ENCODE data around the gene DTD1.

Gene DTD1

DNA sequence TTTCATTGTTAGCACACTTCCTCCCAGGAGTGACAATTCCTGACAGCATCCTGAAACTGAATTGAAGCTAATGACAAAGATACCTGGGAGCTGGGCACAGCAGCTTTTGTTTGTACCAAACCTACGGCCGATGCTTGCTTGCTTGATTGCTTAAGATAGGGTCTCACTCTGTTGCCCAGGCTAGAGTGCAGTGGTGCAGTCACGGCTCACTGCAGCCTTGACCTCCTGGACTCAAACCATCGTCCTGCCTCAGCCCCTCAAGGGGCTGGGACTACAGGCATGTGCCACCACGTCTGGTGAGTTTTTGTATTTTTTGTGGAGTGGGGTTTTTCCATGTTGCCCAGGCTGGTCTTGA lies 141.0 kb downstream of the DTD1 start:
- Histone ChIP-seq H3K27ac (ENCODE audit: low read depth, low read length) (no peak overlapping the region), H3K4me3 (ENCODE audit: low read length) (no peak overlapping the region), H2BK5ac (ENCODE audit: low read length) (no peak overlapping the region), H3K23ac (ENCODE audit: low read length) (no peak overlapping the region), H3K18ac (ENCODE audit: low read length) (no peak overlapping the region), H3K4me1 (ENCODE audit: control insufficient read depth, low read depth, low read length) (no peaks in the 10 kb centered on the region), H3K27me3 (ENCODE audit: insufficient read depth, low read length, poor library complexity) (no peaks in the 10 kb centered on the region), H3K4ac (ENCODE audit: low read depth, low read length) (no peak overlapping the region), H2BK120ac (ENCODE audit: low read depth, low read length) (no peak overlapping the region), H2BK15ac (replicated peaks; ENCODE audit: low read depth) (no peak overlapping the region), H3K56ac (ENCODE audit: low read length) (no peak overlapping the region), H3K9ac (ENCODE audit: low read length) (no peak overlapping the region), H3K36me3 (ENCODE audit: control insufficient read depth, insufficient read depth, low read length) (no peaks in the 10 kb centered on the region), H2AK5ac (ENCODE audit: low read length) (no peak overlapping the region), H4K8ac (ENCODE audit: low read depth, low read length) (no peak overlapping the region), H3K79me1 (ENCODE audit: low read length) (no peaks in the 10 kb centered on the region), H3K79me2 (ENCODE audit: control insufficient read depth, insufficient read depth, low read length) (no peaks in the 10 kb centered on the region), H4K5ac (ENCODE audit: low read length) (no peak overlapping the region), H3K4me2 (ENCODE audit: low read length) (no peak overlapping the region)
- WGBS (ENCODE audit: extremely low coverage, insufficient coverage, low lambda C conversion rate), result no CpG with 5 or more reads among the region's 5 CpGs
- DNase-seq, result no peak

DNA sequence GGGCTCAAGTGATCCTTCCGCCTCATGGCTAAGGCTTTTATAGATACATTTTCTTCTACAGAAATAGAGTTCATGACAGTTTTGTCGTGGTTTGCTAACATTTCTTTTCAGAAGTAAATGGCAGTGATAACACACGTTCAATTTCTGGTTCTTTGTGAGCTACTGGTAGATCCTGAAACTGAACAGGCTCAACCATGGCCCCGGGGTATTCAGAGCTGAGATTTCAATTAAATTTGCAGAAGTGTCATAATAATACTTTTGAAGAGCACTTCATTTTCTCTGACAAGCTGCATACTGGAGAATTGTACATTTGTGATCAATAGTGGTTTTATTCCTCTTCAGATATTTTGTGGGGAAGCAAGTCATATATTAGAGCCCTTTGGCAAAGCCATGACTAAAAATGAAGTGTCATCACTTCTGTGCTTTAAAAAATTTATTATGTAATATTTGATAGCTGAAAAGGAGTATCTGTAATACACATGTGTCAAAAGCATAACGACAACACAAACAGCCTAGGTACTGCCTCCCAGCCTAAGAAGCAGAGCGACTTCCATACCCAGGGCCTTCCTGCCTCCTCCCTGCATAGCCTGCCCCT lies 141.5 kb downstream of the DTD1 start:
- no peaks in the 10 kb centered on the region for H3K79me1 ChIP-seq (ENCODE audit: low read length)
- DNase-seq, result no peak
- no peak overlapping the region for H2BK120ac ChIP-seq (ENCODE audit: low read depth, low read length)
- no peaks in the 10 kb centered on the region for H3K27me3 ChIP-seq (ENCODE audit: insufficient read depth, low read length, poor library complexity)
- H2AK5ac ChIP-seq (ENCODE audit: low read length), result no peak overlapping the region
- no CpG with 5 or more reads among the region's 6 CpGs for WGBS (ENCODE audit: extremely low coverage, insufficient coverage, low lambda C conversion rate)
- H3K4ac ChIP-seq (ENCODE audit: low read depth, low read length), result no peak overlapping the region
- H3K18ac ChIP-seq (ENCODE audit: low read length), result no peak overlapping the region
- H3K23ac ChIP-seq (ENCODE audit: low read length), result no peak overlapping the region
- H3K4me3 ChIP-seq (ENCODE audit: low read length), result no peak overlapping the region
- H3K4me1 ChIP-seq (ENCODE audit: control insufficient read depth, low read depth, low read length), result no peaks in the 10 kb centered on the region
- no peak overlapping the region for H4K5ac ChIP-seq (ENCODE audit: low read length)
- H2BK15ac ChIP-seq (replicated peaks; ENCODE audit: low read depth), result no peak overlapping the region
- no peak overlapping the region for H3K56ac ChIP-seq (ENCODE audit: low read length)
- no peak overlapping the region for H2BK5ac ChIP-seq (ENCODE audit: low read length)
- no peak overlapping the region for H4K8ac ChIP-seq (ENCODE audit: low read depth, low read length)
- no peaks in the 10 kb centered on the region for H3K36me3 ChIP-seq (ENCODE audit: control insufficient read depth, insufficient read depth, low read length)
- no peak overlapping the region for H3K9ac ChIP-seq (ENCODE audit: low read length)
- no peak overlapping the region for H3K27ac ChIP-seq (ENCODE audit: low read depth, low read length)
- no peaks in the 10 kb centered on the region for H3K79me2 ChIP-seq (ENCODE audit: control insufficient read depth, insufficient read depth, low read length)
- H3K4me2 ChIP-seq (ENCODE audit: low read length), result no peak overlapping the region

DNA sequence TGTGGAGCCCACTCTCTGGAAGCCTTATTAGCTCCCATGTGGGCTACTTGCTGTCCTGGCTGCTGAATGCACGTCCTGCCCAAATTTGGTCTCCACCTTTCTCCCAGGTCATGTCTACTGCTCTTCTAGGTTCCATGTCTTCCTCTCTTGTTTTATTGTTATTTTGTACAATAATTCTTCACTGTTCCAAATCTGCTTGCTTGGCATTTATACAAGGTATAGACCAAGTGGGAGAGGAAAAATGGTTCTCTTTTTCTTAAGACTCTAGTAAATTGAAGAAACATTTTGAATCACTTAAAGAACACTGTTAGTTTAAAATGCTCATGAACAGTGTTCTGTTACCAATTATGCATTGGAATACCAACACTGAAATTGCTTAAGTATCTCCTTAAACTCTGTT lies 144.1 kb downstream of the DTD1 start:
- no peaks in the 10 kb centered on the region for H3K79me1 ChIP-seq (ENCODE audit: low read length)
- H2BK120ac ChIP-seq (ENCODE audit: low read depth, low read length), result no peak overlapping the region
- no peak overlapping the region for H4K5ac ChIP-seq (ENCODE audit: low read length)
- DNase-seq, result no peak
- no peaks in the 10 kb centered on the region for H3K36me3 ChIP-seq (ENCODE audit: control insufficient read depth, insufficient read depth, low read length)
- no peak overlapping the region for H2AK5ac ChIP-seq (ENCODE audit: low read length)
- no peak overlapping the region for H3K27ac ChIP-seq (ENCODE audit: low read depth, low read length)
- H3K4me3 ChIP-seq (ENCODE audit: low read length), result no peak overlapping the region
- no CpG with 5 or more reads among the region's 1 CpG for WGBS (ENCODE audit: extremely low coverage, insufficient coverage, low lambda C conversion rate)
- H4K8ac ChIP-seq (ENCODE audit: low read depth, low read length), result no peak overlapping the region
- H3K4ac ChIP-seq (ENCODE audit: low read depth, low read length), result no peak overlapping the region
- H2BK5ac ChIP-seq (ENCODE audit: low read length), result no peak overlapping the region
- no peak overlapping the region for H3K56ac ChIP-seq (ENCODE audit: low read length)
- no peak overlapping the region for H3K23ac ChIP-seq (ENCODE audit: low read length)
- H3K4me2 ChIP-seq (ENCODE audit: low read length), result no peak overlapping the region
- H3K79me2 ChIP-seq (ENCODE audit: control insufficient read depth, insufficient read depth, low read length), result no peaks in the 10 kb centered on the region
- H3K18ac ChIP-seq (ENCODE audit: low read length), result no peak overlapping the region
- H3K4me1 ChIP-seq (ENCODE audit: control insufficient read depth, low read depth, low read length), result no peaks in the 10 kb centered on the region
- no peak overlapping the region for H3K9ac ChIP-seq (ENCODE audit: low read length)
- no peaks in the 10 kb centered on the region for H3K27me3 ChIP-seq (ENCODE audit: insufficient read depth, low read length, poor library complexity)
- H2BK15ac ChIP-seq (replicated peaks; ENCODE audit: low read depth), result no peak overlapping the region

DNA sequence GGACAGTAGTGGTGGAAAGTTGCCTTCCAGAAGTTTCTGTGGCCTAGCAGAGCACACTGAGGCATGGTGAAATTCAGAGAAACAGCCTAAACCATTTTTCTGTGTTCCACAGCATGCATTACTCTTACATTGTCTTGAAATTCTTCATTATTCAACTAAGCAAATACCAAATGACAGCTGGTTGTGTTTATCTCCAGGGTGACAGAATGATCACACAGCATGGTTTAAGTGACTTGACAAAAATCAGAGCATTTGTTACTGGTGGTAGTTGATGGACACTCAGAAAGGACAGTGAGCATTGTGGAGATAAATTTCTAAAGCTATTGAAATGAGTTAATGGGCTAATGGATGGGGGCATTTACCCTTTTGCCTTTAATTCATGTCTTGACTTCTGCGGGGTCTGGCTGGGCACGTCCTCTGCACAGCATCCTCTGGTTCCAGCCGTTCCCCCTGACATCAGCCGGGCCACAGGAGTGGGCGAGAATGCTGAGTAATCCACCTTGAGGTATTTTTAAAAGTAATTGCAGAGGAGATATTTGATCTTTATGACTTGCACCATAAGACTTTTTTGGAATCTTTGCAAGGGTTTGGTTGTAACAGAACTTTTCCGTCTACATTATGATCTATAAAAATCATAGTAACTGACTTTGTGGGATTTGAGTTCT lies 146.8 kb downstream of the DTD1 start:
- H2AK5ac ChIP-seq (ENCODE audit: low read length), result no peak overlapping the region
- no peaks in the 10 kb centered on the region for H3K27me3 ChIP-seq (ENCODE audit: insufficient read depth, low read length, poor library complexity)
- H3K79me1 ChIP-seq (ENCODE audit: low read length), result no peaks in the 10 kb centered on the region
- no peak overlapping the region for H4K8ac ChIP-seq (ENCODE audit: low read depth, low read length)
- no peak overlapping the region for H4K5ac ChIP-seq (ENCODE audit: low read length)
- H2BK5ac ChIP-seq (ENCODE audit: low read length), result no peak overlapping the region
- no peak for DNase-seq
- H2BK120ac ChIP-seq (ENCODE audit: low read depth, low read length), result no peak overlapping the region
- no peaks in the 10 kb centered on the region for H3K79me2 ChIP-seq (ENCODE audit: control insufficient read depth, insufficient read depth, low read length)
- no peak overlapping the region for H3K56ac ChIP-seq (ENCODE audit: low read length)
- no peak overlapping the region for H3K4me3 ChIP-seq (ENCODE audit: low read length)
- no peak overlapping the region for H3K9ac ChIP-seq (ENCODE audit: low read length)
- H3K4me2 ChIP-seq (ENCODE audit: low read length), result no peak overlapping the region
- no CpG with 5 or more reads among the region's 6 CpGs for WGBS (ENCODE audit: extremely low coverage, insufficient coverage, low lambda C conversion rate)
- H2BK15ac ChIP-seq (replicated peaks; ENCODE audit: low read depth), result no peak overlapping the region
- no peak overlapping the region for H3K4ac ChIP-seq (ENCODE audit: low read depth, low read length)
- no peak overlapping the region for H3K23ac ChIP-seq (ENCODE audit: low read length)
- no peak overlapping the region for H3K27ac ChIP-seq (ENCODE audit: low read depth, low read length)
- H3K36me3 ChIP-seq (ENCODE audit: control insufficient read depth, insufficient read depth, low read length), result no peaks in the 10 kb centered on the region
- H3K4me1 ChIP-seq (ENCODE audit: control insufficient read depth, low read depth, low read length), result no peaks in the 10 kb centered on the region
- no peak overlapping the region for H3K18ac ChIP-seq (ENCODE audit: low read length)

DNA sequence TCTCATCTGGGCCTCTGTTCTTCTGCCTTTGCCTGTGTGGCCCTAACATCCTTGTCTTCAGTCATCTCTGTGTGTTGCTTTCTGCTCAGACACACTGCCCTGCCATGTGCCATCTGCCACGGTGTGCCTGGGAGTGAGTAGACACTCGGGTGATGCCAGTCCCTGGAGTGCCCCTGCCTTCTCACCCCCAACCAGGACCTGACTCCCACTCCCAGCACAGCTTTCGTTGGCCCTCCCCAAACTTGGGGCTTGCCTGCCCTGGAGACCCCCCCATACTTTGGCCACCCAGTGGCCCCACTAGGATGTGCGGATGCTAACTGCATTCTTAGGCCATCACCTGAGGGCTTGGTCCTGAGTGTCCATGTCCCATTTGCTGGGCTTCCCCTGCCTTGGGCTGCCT lies 149.3 kb downstream of the DTD1 start:
- no peaks in the 10 kb centered on the region for H3K27me3 ChIP-seq (ENCODE audit: insufficient read depth, low read length, poor library complexity)
- H2BK120ac ChIP-seq (ENCODE audit: low read depth, low read length), result no peak overlapping the region
- H3K36me3 ChIP-seq (ENCODE audit: control insufficient read depth, insufficient read depth, low read length), result no peaks in the 10 kb centered on the region
- H3K4me1 ChIP-seq (ENCODE audit: control insufficient read depth, low read depth, low read length), result no peaks in the 10 kb centered on the region
- H3K4ac ChIP-seq (ENCODE audit: low read depth, low read length), result no peak overlapping the region
- no peak overlapping the region for H4K5ac ChIP-seq (ENCODE audit: low read length)
- no peak overlapping the region for H4K8ac ChIP-seq (ENCODE audit: low read depth, low read length)
- no peak overlapping the region for H3K23ac ChIP-seq (ENCODE audit: low read length)
- H3K79me2 ChIP-seq (ENCODE audit: control insufficient read depth, insufficient read depth, low read length), result no peaks in the 10 kb centered on the region
- no peak overlapping the region for H3K18ac ChIP-seq (ENCODE audit: low read length)
- WGBS (ENCODE audit: extremely low coverage, insufficient coverage, low lambda C conversion rate), result no CpG with 5 or more reads among the region's 4 CpGs
- H3K79me1 ChIP-seq (ENCODE audit: low read length), result no peaks in the 10 kb centered on the region
- no peak overlapping the region for H3K56ac ChIP-seq (ENCODE audit: low read length)
- no peak overlapping the region for H2AK5ac ChIP-seq (ENCODE audit: low read length)
- no peak for DNase-seq
- H3K9ac ChIP-seq (ENCODE audit: low read length), result no peak overlapping the region
- H3K4me2 ChIP-seq (ENCODE audit: low read length), result no peak overlapping the region
- no peak overlapping the region for H3K4me3 ChIP-seq (ENCODE audit: low read length)
- H2BK15ac ChIP-seq (replicated peaks; ENCODE audit: low read depth), result no peak overlapping the region
- H2BK5ac ChIP-seq (ENCODE audit: low read length), result no peak overlapping the region
- no peak overlapping the region for H3K27ac ChIP-seq (ENCODE audit: low read depth, low read length)

DNA sequence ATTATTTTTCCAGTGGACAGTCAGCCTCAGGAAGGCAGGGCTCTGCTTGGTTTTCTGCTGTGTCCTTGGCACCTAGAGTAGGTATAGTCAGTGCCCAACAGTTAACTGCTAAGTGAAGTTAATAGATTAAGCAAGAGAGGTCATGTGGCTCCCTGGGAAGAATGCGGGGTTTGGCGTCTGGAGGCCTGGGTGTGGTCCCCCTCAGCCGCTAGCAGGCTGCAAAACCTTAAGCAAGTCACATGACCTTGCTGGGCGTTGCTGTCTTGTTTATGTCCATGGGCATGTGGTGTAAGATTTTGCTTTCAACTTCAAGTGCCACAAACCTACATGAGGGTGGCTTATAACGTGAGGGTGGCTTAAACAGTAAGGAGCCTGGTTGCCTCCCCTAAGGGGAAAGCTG lies 150.2 kb downstream of the DTD1 start:
- Histone ChIP-seq H2BK120ac (ENCODE audit: low read depth, low read length) (no peak overlapping the region), H3K27me3 (ENCODE audit: insufficient read depth, low read length, poor library complexity) (no peaks in the 10 kb centered on the region), H3K23ac (ENCODE audit: low read length) (no peak overlapping the region), H4K8ac (ENCODE audit: low read depth, low read length) (no peak overlapping the region), H3K4me3 (ENCODE audit: low read length) (no peak overlapping the region), H3K56ac (ENCODE audit: low read length) (no peak overlapping the region), H3K27ac (ENCODE audit: low read depth, low read length) (no peak overlapping the region), H3K4ac (ENCODE audit: low read depth, low read length) (no peak overlapping the region), H3K79me2 (ENCODE audit: control insufficient read depth, insufficient read depth, low read length) (no peaks in the 10 kb centered on the region), H3K9ac (ENCODE audit: low read length) (no peak overlapping the region), H2AK5ac (ENCODE audit: low read length) (no peak overlapping the region), H3K4me2 (ENCODE audit: low read length) (no peak overlapping the region), H2BK15ac (replicated peaks; ENCODE audit: low read depth) (no peak overlapping the region), H3K79me1 (ENCODE audit: low read length) (no peaks in the 10 kb centered on the region), H3K36me3 (ENCODE audit: control insufficient read depth, insufficient read depth, low read length) (no peaks in the 10 kb centered on the region), H3K4me1 (ENCODE audit: control insufficient read depth, low read depth, low read length) (no peaks in the 10 kb centered on the region), H4K5ac (ENCODE audit: low read length) (no peak overlapping the region), H2BK5ac (ENCODE audit: low read length) (no peak overlapping the region), H3K18ac (ENCODE audit: low read length) (no peak overlapping the region)
- DNase-seq, result no peak
- WGBS (ENCODE audit: extremely low coverage, insufficient coverage, low lambda C conversion rate), result no CpG with 5 or more reads among the region's 5 CpGs

All from mesendoderm (in vitro differentiated cells).